Right atrium auricular region (tissue), 2 donors: Measurements from ENCODE around the gene MIPOL1. TPM values are rescaled to one million over a fixed set of nuclear protein-coding genes. Genes with fewer than 3 reads are reported as not detected.

ENCODE experiments used
- DNase-seq: peaks from one replicate; pipeline ENCODE4 v3.0.0-alpha.2; 2019; ENCODE audit warnings: low spot score
- H3K27ac ChIP-seq, 2 donors: fragments of 200-600 bp; sonication (generic); 1 replicate in 1 of 2; 2 replicates in 1 of 2; pipeline ENCODE4 v1.5.1; 2016 to 2019
- H3K27me3 ChIP-seq, 2 donors: fragments of 200-600 bp; sonication (generic); one replicate each; pipeline versions ENCODE4 v1.5.1 to v1.6.0; 2017 to 2019
- H3K36me3 ChIP-seq: fragments of 200-600 bp; sonication (generic); one replicate; pipeline ENCODE4 v1.5.1; 2016
- H3K4me1 ChIP-seq, 2 donors: fragments of 200-600 bp; sonication (generic); one replicate each; pipeline versions ENCODE4 v1.5.1 to v1.6.0; 2017 to 2019
- H3K4me3 ChIP-seq, 2 donors: fragments of 200-600 bp; sonication (generic); 1 replicate in 1 of 2; 2 replicates in 1 of 2; pipeline ENCODE4 v1.5.1; 2017 to 2019; ENCODE audit warnings: mild to moderate bottlenecking in 1 of 2, moderate library complexity in 1 of 2
- H3K9me3 ChIP-seq, 2 donors: fragments of 200-600 bp; sonication (generic); one replicate each; pipeline ENCODE4 v1.5.1; 2019
- CTCF ChIP-seq, 2 donors: fragments of 200-600 bp; sonication (generic); IDR thresholded peaks; one replicate each; pipeline ENCODE4 v1.5.1; 2019; ENCODE audit warnings: antibody characterized with exemption in 2 of 2
- total RNA-seq, 2 donors: library from RNA; depleted of rRNA; stranded (reverse); fragments of >200 nt; gene quantifications; one replicate each; pipeline ENCODE4 v1.1.0, GENCODE V29; 2016

MIPOL1 gene
- total RNA-seq, 2 donors from 2014 or later, result 4.9 to 6.2 TPM

GRCh38 chr14:37601865-37602264 lies 404.1 kb downstream of the MIPOL1 start:
- TF ChIP-seq CTCF (IDR thresholded peaks at IDR 0.05), result no peak
- H3K27me3 ChIP-seq, result peaks cover 33 to 56% of the 10 kb centered on the region in 2 donors

More at GRCh38 chr14:37601865-37602264, 404.1 kb downstream of the MIPOL1 start:
- peaks cover 0 to 27% of the 10 kb centered on the region in 2 donors for H3K4me1 ChIP-seq
- H3K4me3 ChIP-seq, result no peak overlapping the region
- H3K36me3 ChIP-seq, result no peaks in the 10 kb centered on the region
- H3K27ac ChIP-seq, result no peak overlapping the region
- DNase-seq, result no peak
- no peaks in the 10 kb centered on the region for H3K9me3 ChIP-seq

Other genes starting within 250 kb of the MIPOL1 start
- gene SLC25A21, start 25.3 kb upstream of the MIPOL1 start, total RNA-seq, result under 1 TPM; 0.55 to 0.93 TPM